Subcutaneous abdominal adipose tissue (tissue), 5 donors: Measurements from ENCODE around the gene CNP.

Source experiments
- H3K27ac ChIP-seq: one replicate; pipeline ENCODE4 v1.7.0; 2013; ENCODE audit warnings: low read depth, mild to moderate bottlenecking, inconsistent platforms, low read length, moderate library complexity
- H3K27me3 ChIP-seq, 5 donors: one replicate each; pipeline ENCODE4 v1.7.0; 2013; ENCODE audit warnings: low read length in 5 of 5, inconsistent platforms in 1 of 5; ENCODE audit not compliant: control insufficient read depth in 5 of 5, insufficient read depth in 4 of 5
- H3K36me3 ChIP-seq, 5 donors: one replicate each; pipeline ENCODE4 v1.7.0; 2013; ENCODE audit warnings: low read length in 5 of 5; ENCODE audit not compliant: control insufficient read depth in 5 of 5, insufficient read depth in 5 of 5
- H3K4me1 ChIP-seq, 5 donors: one replicate each; pipeline ENCODE4 v1.7.0; 2013; ENCODE audit warnings: low read length in 5 of 5, mild to moderate bottlenecking in 3 of 5, moderate library complexity in 1 of 5; ENCODE audit not compliant: control insufficient read depth in 5 of 5, insufficient read depth in 5 of 5
- H3K4me3 ChIP-seq, 5 donors: one replicate each; pipeline ENCODE4 v1.7.0; 2013; ENCODE audit warnings: low read length in 5 of 5, low read depth in 1 of 5
- H3K9ac ChIP-seq, 5 donors: one replicate each; pipeline ENCODE4 v1.7.0; 2013; ENCODE audit warnings: low read length in 5 of 5, mild to moderate bottlenecking in 4 of 5, moderate library complexity in 3 of 5
- H3K9me3 ChIP-seq, 5 donors: one replicate each; pipeline ENCODE4 v1.7.0; 2013; ENCODE audit warnings: low read length in 5 of 5; ENCODE audit not compliant: control insufficient read depth in 5 of 5
- donor health status: healthy.
- donor health status: healthy.
- donor health status: healthy.
- donor health status: healthy.
- donor health status: healthy.

Gene CNP

GRCh38 chr17:42025936-42026335 is 59.3 kb downstream of the CNP start:
- peaks cover 0 to 28% (median 24%) of the 10 kb centered on the region in 5 donors for H3K36me3 ChIP-seq
- H3K9me3 ChIP-seq: no peaks in the 10 kb centered on the region
- H3K27me3 ChIP-seq: peaks cover 3 to 12% (median 7%) of the 10 kb centered on the region in 5 donors
- no peak overlapping the region for H3K9ac ChIP-seq
- no peak overlapping the region for H3K4me3 ChIP-seq
- peaks cover 4 to 48% (median 35%) of the 10 kb centered on the region in 5 donors for H3K4me1 ChIP-seq
- no peak overlapping the region for H3K27ac ChIP-seq

GRCh38 chr17:42026857-42027589 is 60.4 kb downstream of the CNP start:
- Histone ChIP-seq H3K4me1 (peaks cover 4 to 43% (median 28%) of the 10 kb centered on the region in 5 donors), H3K9ac (peak overlapping the region in 1 of 5 donors; percentile 23), H3K4me3 (no peak overlapping the region), H3K27ac (no peak overlapping the region), H3K9me3 (no peaks in the 10 kb centered on the region), H3K27me3 (peaks cover 3 to 12% (median 7%) of the 10 kb centered on the region in 5 donors), H3K36me3 (peaks cover 0 to 23% (median 22%) of the 10 kb centered on the region in 5 donors)
